ENCODE measurements around the gene PHLDA2.

PHLDA2 gene

GRCh38 chr11:2955906-2956476 is 26.8 kb upstream of the PHLDA2 start:
- no peak for TF ChIP-seq CTCF (IDR thresholded peaks at IDR 0.05; ENCODE audit: low read depth, low read length, poor library complexity, severe bottlenecking)
- TF ChIP-seq EZH2phosphoT487 (IDR thresholded peaks at IDR 0.05; ENCODE audit: borderline replicate concordance, low read length): no peak
- no peak overlapping the region for H3K4me2 ChIP-seq (ENCODE audit: low read length)
- H3K79me2 ChIP-seq (ENCODE audit: control insufficient read depth, low read length): peaks cover 17% of the 10 kb centered on the region
- H3K27ac ChIP-seq (ENCODE audit: low read depth, low read length): no peak overlapping the region
- no peak overlapping the region for H3K4me3 ChIP-seq (ENCODE audit: low read length)
- no peaks in the 10 kb centered on the region for H3K9me2 ChIP-seq (replicated peaks; ENCODE audit: control insufficient read depth, low read length)
- H3K4me1 ChIP-seq (ENCODE audit: control insufficient read depth, low read length): no peaks in the 10 kb centered on the region
- H4K20me1 ChIP-seq (ENCODE audit: control insufficient read depth, insufficient read depth, low read depth, low read length): no peaks in the 10 kb centered on the region; the same call in 1 of the 2 replicates
- H3K9me3 ChIP-seq (ENCODE audit: control insufficient read depth, insufficient read depth, low read length): no peaks in the 10 kb centered on the region
- peaks cover 99% of the 10 kb centered on the region for H3K36me3 ChIP-seq (ENCODE audit: control insufficient read depth, low read length)
- H3K27me3 ChIP-seq (ENCODE audit: control insufficient read depth, low read length): no peaks in the 10 kb centered on the region
- 0 out of 2 replicates have a peak, but pooled peaks cover 5% of the 10 kb centered on the region for H3F3A ChIP-seq (ENCODE audit: control insufficient read depth, insufficient read depth)

- no peaks in the 10 kb centered on the region for H3K9me3 ChIP-seq (ENCODE audit: control insufficient read depth, insufficient read depth, low read length)
- TF ChIP-seq EZH2phosphoT487 (IDR thresholded peaks at IDR 0.05; ENCODE audit: borderline replicate concordance, low read length): no peak
These were observed 25.0 kb upstream of the PHLDA2 start for GRCh38 chr11:2954263-2954662.

GRCh38 chr11:2952290-2952689 is 23.1 kb upstream of the PHLDA2 start:
- H3K36me3 ChIP-seq (ENCODE audit: control insufficient read depth, low read length): peaks cover 100% of the 10 kb centered on the region
- no peak for TF ChIP-seq EZH2phosphoT487 (IDR thresholded peaks at IDR 0.05; ENCODE audit: borderline replicate concordance, low read length)
- no peak for TF ChIP-seq CTCF (IDR thresholded peaks at IDR 0.05; ENCODE audit: low read depth, low read length, poor library complexity, severe bottlenecking)
- no peaks in the 10 kb centered on the region for H3K9me2 ChIP-seq (replicated peaks; ENCODE audit: control insufficient read depth, low read length)
- no peak overlapping the region for H3K4me3 ChIP-seq (ENCODE audit: low read length)
- peaks cover 9% of the 10 kb centered on the region for H4K20me1 ChIP-seq (ENCODE audit: control insufficient read depth, insufficient read depth, low read depth, low read length)
- no peaks in the 10 kb centered on the region for H3K4me1 ChIP-seq (ENCODE audit: control insufficient read depth, low read length)
- H3K27me3 ChIP-seq (ENCODE audit: control insufficient read depth, low read length): no peaks in the 10 kb centered on the region
- H3K9me3 ChIP-seq (ENCODE audit: control insufficient read depth, insufficient read depth, low read length): no peaks in the 10 kb centered on the region
- peaks cover 3% of the 10 kb centered on the region; the same call in 1 of the 2 replicates for H3K79me2 ChIP-seq (ENCODE audit: control insufficient read depth, low read length)
- H3K27ac ChIP-seq (ENCODE audit: low read depth, low read length): no peak overlapping the region
- H3F3A ChIP-seq (ENCODE audit: control insufficient read depth, insufficient read depth): no peaks in the 10 kb centered on the region
- no peak overlapping the region for H3K4me2 ChIP-seq (ENCODE audit: low read length)

More at GRCh38 chr11:2954263-2954662, 25.0 kb upstream of the PHLDA2 start:
- no peak overlapping the region for H3K27ac ChIP-seq (ENCODE audit: low read depth, low read length)
- H4K20me1 ChIP-seq (ENCODE audit: control insufficient read depth, insufficient read depth, low read depth, low read length): peaks cover 3% of the 10 kb centered on the region
- H3K36me3 ChIP-seq (ENCODE audit: control insufficient read depth, low read length): peaks cover 99% of the 10 kb centered on the region
- H3K4me2 ChIP-seq (ENCODE audit: low read length): no peak overlapping the region
- H3K79me2 ChIP-seq (ENCODE audit: control insufficient read depth, low read length): peaks cover 8% of the 10 kb centered on the region
- no peaks in the 10 kb centered on the region for H3K4me1 ChIP-seq (ENCODE audit: control insufficient read depth, low read length)
- H3K27me3 ChIP-seq (ENCODE audit: control insufficient read depth, low read length): no peaks in the 10 kb centered on the region
- H3K4me3 ChIP-seq (ENCODE audit: low read length): no peak overlapping the region
- 0 out of 2 replicates have a peak, but pooled peaks cover 5% of the 10 kb centered on the region for H3F3A ChIP-seq (ENCODE audit: control insufficient read depth, insufficient read depth)
- H3K9me2 ChIP-seq (replicated peaks; ENCODE audit: control insufficient read depth, low read length): no peaks in the 10 kb centered on the region

Data from DOHH2 (cell line).